Measurements from ENCODE around the gene STX1B. TPM values are rescaled to one million over a fixed set of nuclear protein-coding genes. Genes with fewer than 3 reads are reported as not detected.
A peak's percentile ranks its signal among the peaks of the same experiment; 100 is the strongest.

STX1B gene
- polyA plus RNA-seq (2011; rRNA removed) = 1.5 and 1.6 TPM in 2 replicates
- 1.6 and 1.7 TPM in 2 replicates for polyA minus RNA-seq (2011; rRNA and poly(A)+ RNA removed)

- Histone ChIP-seq H3K36me3 (ENCODE audit: control insufficient read depth, insufficient read depth, low read length) (no peaks in the 10 kb centered on the region), H3K4me3 (ENCODE audit: low read depth, low read length) (peak within 1 kb of the TSS; percentile 50), H3K27me3 (ENCODE audit: control insufficient read depth, insufficient read depth, low read length) (0 out of 2 replicates have a peak, but pooled peaks cover 2% of the 10 kb centered on the region)
- ChIA-PET CTCF (no interaction called here), POLR2A (no interaction called here)
- no peak for DNase-seq (ENCODE audit: low read depth)
- TF ChIP-seq CTCF (IDR thresholded peaks at IDR 0.05; ENCODE audit: insufficient read depth, low read depth, low read length) = no peak
Measured at GRCh38 chr16:31010585-31011325, at the start of gene STX1B. Gene STX1B, minus strand, starts transcription at chr16:31010638. Its CDS starts 242 bp downstream, at chr16:31010396.

DNA sequence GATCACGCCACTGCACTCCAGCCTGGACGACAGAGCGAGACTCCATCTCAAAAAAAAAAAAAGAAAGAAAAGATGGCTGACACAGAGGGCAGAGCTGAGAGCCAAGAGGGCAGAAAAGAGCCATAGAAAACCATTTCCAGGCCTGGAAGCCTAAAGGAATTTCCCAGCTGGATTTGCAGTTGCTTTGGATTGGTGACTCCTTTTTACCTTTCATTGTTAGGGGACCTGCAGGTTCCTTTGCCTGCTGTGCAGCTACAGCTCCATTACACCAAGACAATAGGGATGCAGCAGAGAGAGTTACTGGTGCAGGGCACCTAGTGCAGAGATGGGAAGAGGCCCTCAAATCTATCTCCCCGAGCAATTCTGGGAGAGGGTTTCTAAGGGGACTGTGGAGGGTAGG, 45.2 kb upstream of the STX1B start:
- CTCF ChIA-PET = no interaction called here
- POLR2A ChIA-PET = interaction anchor here (0.7 kb wide), 2 partner anchors 9 to 56 kb away, joined by 3 to 13 read pairs; no protein-coding TSS in a partner anchor
- Histone ChIP-seq H3K4me3 (ENCODE audit: low read depth, low read length) (no peak overlapping the region), H3K27me3 (ENCODE audit: control insufficient read depth, insufficient read depth, low read length) (no peaks in the 10 kb centered on the region), H3K36me3 (ENCODE audit: control insufficient read depth, insufficient read depth, low read length) (0 out of 2 replicates have a peak, but pooled peaks cover 2% of the 10 kb centered on the region)
- no peak for DNase-seq (ENCODE audit: low read depth)
- TF ChIP-seq CTCF (IDR thresholded peaks at IDR 0.05; ENCODE audit: insufficient read depth, low read depth, low read length) = no peak

GRCh38 chr16:31052114-31052513, 41.7 kb upstream of the STX1B start:
- TF ChIP-seq CTCF (IDR thresholded peaks at IDR 0.05; ENCODE audit: insufficient read depth, low read depth, low read length) = no peak
- peak; percentile 87 for DNase-seq (ENCODE audit: low read depth)
- H3K4me3 ChIP-seq (ENCODE audit: low read depth, low read length) = no peak overlapping the region
- H3K27me3 ChIP-seq (ENCODE audit: control insufficient read depth, insufficient read depth, low read length) = no peaks in the 10 kb centered on the region
- CTCF ChIA-PET = no interaction called here
- POLR2A ChIA-PET = no interaction called here
- H3K36me3 ChIP-seq (ENCODE audit: control insufficient read depth, insufficient read depth, low read length) = no peaks in the 10 kb centered on the region

DNA sequence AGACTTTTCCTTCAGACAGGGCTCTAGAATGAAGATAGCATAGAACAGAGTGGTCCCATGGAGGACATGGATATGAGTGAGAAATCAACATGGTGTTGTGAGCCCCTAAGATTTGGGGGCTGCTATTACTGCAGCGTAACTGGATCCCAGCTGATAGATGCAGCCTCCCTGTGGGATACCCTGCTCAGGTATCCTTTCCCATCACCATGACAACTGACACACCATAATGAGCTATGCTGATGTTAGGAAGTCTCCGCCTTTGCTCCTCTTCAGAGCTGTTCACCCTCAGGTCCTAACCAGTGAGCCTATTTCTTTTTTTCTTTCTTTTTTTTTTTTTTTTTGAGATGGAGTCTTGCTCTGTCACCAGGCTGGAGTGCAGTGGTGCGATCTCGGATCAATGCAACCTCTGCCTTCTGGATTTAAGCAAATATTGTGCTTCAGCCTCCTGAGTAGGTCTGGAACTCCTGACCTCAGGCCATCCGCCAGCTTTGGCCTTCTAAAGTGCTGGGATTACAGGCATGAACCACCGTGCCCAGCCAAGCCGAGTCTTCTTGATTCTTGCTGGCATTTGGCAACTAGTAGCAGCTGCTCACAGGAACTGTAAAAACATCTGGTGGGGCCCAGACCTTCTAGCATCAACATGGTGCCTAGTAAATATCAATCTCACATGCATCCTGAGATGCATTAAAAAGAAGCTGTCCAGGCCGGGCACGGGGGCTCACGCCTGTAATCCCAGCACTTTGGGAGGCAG, 40.0 kb upstream of the STX1B start:
- Histone ChIP-seq H3K36me3 (ENCODE audit: control insufficient read depth, insufficient read depth, low read length) (no peaks in the 10 kb centered on the region), H3K27me3 (ENCODE audit: control insufficient read depth, insufficient read depth, low read length) (no peaks in the 10 kb centered on the region), H3K4me3 (ENCODE audit: low read depth, low read length) (no peak overlapping the region)
- ChIA-PET POLR2A (no interaction called here), CTCF (interaction anchor here (0.6 to 1.5 kb wide), 5 partner anchors 8 to 91 kb away, joined by 3 to 5 read pairs (median 4); partner anchors contain the start of gene HSD3B7)
- no peak for DNase-seq (ENCODE audit: low read depth)
- TF ChIP-seq CTCF (IDR thresholded peaks at IDR 0.05; ENCODE audit: insufficient read depth, low read depth, low read length) = no peak

GRCh38 chr16:31043898-31044481, 33.6 kb upstream of the STX1B start:
- no peak overlapping the region for H3K4me3 ChIP-seq (ENCODE audit: low read depth, low read length)
- peaks cover 26% of the 10 kb centered on the region for H3K36me3 ChIP-seq (ENCODE audit: control insufficient read depth, insufficient read depth, low read length)
- no peaks in the 10 kb centered on the region for H3K27me3 ChIP-seq (ENCODE audit: control insufficient read depth, insufficient read depth, low read length)
- no peak for TF ChIP-seq CTCF (IDR thresholded peaks at IDR 0.05; ENCODE audit: insufficient read depth, low read depth, low read length)
- DNase-seq (ENCODE audit: low read depth) = no peak
- CTCF ChIA-PET = interaction anchor here (1.0 to 1.7 kb wide), 2 partner anchors 11 to 30 kb away, joined by 3 to 5 read pairs; partner anchors contain the start of genes STX4, ZNF646 and ZNF668
- POLR2A ChIA-PET = no interaction called here
